Measurements from ENCODE around the gene EDC4.
"Not testable (repeated sequence)": the region's sequence is repeated elsewhere in the genome, so short reads cannot be mapped to it uniquely, and the experiment has no call there.

The EDC4 gene

GRCh38 chr16:67881621-67882161 lies 8.8 kb downstream of the EDC4 start:
- DNase-seq: no peak

- no peak for DNase-seq
Observed at GRCh38 chr16:67882374-67883145, 9.7 kb downstream of the EDC4 start.

- DNase-seq: no peak
Observed at GRCh38 chr16:67883146-67883871, 10.5 kb downstream of the EDC4 start.

- peak; percentile 90 for DNase-seq
Observed at GRCh38 chr16:67883872-67884261, 11.0 kb downstream of the EDC4 start.

GRCh38 chr16:67884684-67885083 lies 11.8 kb downstream of the EDC4 start, which contains the start of gene NRN1L:
Gene NRN1L, plus strand, starts transcription at chr16:67884885. Its CDS starts 19 bp downstream, at chr16:67884904.
- no peak for DNase-seq

- DNase-seq: no peak
Observed at GRCh38 chr16:67885545-67885944, 12.7 kb downstream of the EDC4 start.

- no peak for DNase-seq
Observed at GRCh38 chr16:67885976-67886375, 13.1 kb downstream of the EDC4 start.

GRCh38 chr16:67886387-67886786 lies 13.5 kb downstream of the EDC4 start:
- no peak for DNase-seq

GRCh38 chr16:67888331-67888730 lies 15.5 kb downstream of the EDC4 start:
- no peak for DNase-seq

- DNase-seq: no peak
Observed at GRCh38 chr16:67892375-67892774, 19.5 kb downstream of the EDC4 start.

- peak; percentile 98 for DNase-seq
Observed at GRCh38 chr16:67892899-67893742, 20.3 kb downstream of the EDC4 start, which contains the start of gene PSKH1. Gene PSKH1, plus strand, starts transcription at chr16:67893254. Its CDS starts 15,496 bp downstream, at chr16:67908750.

GRCh38 chr16:67893743-67894399 lies 21.0 kb downstream of the EDC4 start:
- no peak for DNase-seq

- no peak for DNase-seq
Observed at GRCh38 chr16:67897231-67897630, 24.4 kb downstream of the EDC4 start.

GRCh38 chr16:67901734-67902133 lies 28.9 kb downstream of the EDC4 start:
- no peak for DNase-seq

GRCh38 chr16:67902831-67903230 lies 30.0 kb downstream of the EDC4 start:
- DNase-seq: no peak

- DNase-seq: no peak
Observed at GRCh38 chr16:67907397-67908180, 34.7 kb downstream of the EDC4 start.

- DNase-seq: no peak
Observed at GRCh38 chr16:67909056-67909742, 36.3 kb downstream of the EDC4 start.

- DNase-seq: no peak
Observed at GRCh38 chr16:67910158-67910557, 37.3 kb downstream of the EDC4 start.

GRCh38 chr16:67914758-67915495 lies 42.1 kb downstream of the EDC4 start:
- no peak for DNase-seq

GRCh38 chr16:67915496-67915769 lies 42.6 kb downstream of the EDC4 start:
- DNase-seq: not testable (repeated sequence)

Data from activated effector memory CD4-positive, alpha-beta T cell treated with anti-CD3 and anti-CD28 coated beads, Interleukin-2, amount 50 U/mL, for 16 hours (primary cell).